Measurements from ENCODE around the gene KIF6.

DNA sequence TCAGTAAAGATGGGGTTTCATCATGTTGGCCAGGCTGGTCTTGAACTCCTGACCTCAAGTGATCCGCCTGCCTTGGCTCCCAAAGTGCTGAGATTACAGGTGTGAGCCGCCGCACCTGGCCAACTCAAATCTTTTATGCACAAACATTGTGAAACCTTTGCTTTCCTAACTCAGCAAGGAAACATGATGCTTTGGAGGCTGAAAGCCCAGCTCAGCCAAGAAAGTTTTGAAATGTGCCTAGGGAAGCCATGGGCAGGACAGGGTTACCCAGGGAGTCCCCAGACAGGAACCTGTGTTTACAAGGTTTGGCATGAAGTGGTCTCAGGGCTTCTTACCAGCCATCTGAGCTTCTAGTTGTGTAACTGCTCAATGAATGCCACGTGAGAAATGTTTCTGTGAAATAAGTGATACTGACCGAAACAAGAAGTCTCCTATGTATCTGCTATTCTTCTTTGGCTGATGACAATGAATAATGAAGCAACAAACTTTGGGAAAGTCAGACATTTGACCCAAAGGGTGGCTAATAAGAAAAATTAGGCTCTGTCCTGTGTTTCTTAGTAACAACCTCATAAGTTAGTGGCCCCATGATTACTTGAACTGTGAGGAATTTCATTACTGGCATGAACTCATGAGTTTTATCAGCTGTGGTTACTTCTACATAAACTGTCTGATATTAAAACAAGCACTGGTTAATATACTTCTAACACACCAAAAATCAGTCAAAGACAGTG, 163.5 kb downstream of the KIF6 start:
- TF ChIP-seq EZH2 (IDR thresholded peaks at IDR 0.05) (no peak), POLR2AphosphoS5 (IDR thresholded peaks at IDR 0.05; ENCODE audit: borderline replicate concordance, low read depth, low read length) (no peak)
